Smooth muscle cell of the pulmonary artery (primary cell): ENCODE data around the gene KANK3. TPM values are rescaled to one million over a fixed set of nuclear protein-coding genes. Genes with fewer than 3 reads are reported as not detected.

ENCODE experiments used
- total RNA-seq: library from RNA; depleted of rRNA; stranded (reverse); fragments of >200 nt; gene quantifications from 2 replicates; pipeline ENCODE4 v1.2.3, GENCODE V29; 2014

KANK3 gene
- 0.17 and 0.26 TPM in 2 replicates for total RNA-seq

DNA sequence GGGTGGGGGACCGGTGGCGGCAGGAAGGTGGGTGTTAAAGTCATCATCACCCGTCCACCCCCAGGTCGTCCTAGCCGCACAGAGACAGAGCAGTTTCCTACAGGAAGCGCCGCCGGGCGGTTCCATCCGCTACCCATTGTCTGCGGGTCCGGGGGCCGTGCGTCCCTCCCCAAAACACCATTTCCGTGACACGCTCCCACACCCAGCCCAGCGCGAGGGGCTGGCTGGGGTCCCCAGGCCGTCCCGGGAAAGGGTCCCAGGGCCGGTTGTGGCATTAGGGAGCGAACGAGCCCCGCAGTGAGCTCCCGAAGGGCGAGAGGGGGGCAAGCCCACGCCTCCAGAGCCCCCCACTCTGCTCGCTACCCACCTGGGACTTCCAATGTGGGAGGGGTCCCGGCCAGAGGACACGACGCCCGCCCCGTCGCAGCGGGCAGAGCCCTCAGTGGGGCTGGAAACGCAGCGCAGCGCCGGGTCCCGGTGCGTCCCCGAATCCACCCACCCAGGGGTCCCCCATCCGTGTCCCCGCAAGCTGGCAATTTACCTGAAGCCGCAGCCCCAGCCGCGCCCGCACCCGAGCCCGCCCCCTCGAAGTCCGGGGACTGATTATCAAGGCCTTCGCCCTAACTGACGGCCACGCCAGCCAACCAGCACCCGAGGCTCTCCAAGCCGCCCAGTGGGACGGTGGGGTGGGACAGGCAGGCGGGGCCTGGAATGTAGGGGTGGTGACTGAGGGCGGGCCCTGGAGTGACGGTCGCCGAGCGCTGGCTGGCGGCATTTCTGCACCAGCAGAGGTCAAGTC lies at the start of gene KANK3:
Gene KANK3 (minus strand): TSS at position 579 of the 799 bp plus-strand sequence. CDS start 5,434 bp downstream, outside the sequence.

DNA sequence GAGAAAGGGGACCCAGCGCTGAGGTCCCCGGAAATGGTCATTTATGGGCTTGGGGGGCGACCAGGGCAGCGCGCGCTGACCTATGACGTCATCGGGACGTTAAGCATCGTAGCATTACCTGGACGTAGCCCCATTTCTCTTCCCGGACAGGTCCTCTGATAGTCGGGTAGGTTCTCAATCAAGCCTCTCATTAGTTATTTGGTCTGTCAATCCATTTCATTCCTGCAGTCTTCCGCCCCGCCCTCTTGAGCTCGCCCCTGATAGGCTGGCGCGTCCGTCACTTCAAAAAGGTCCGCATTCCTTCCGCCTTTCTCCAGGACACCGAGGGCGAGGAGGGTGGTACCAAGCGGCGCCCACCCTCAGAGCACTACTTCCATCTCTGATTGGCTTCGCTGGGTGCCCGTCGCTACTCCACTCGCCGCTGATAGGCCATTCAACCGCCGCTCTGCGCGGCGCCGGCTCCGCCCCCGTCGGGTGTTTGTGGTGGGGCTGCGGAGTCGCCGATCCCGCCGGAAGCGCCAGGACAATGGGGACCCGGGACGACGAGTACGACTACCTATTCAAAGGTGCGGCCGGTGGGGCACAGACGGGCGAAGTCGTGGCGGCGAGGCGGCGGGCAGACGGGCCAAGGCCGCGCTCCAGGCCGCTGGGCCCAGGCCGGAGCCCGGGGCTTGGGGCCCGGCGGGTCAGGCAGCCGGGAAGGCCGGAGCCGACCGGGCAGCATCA lies 47.0 kb upstream of the KANK3 start, which contains the start of gene RAB11B:
Gene RAB11B (plus strand): TSS at position 470 of the 726 bp plus-strand sequence. CDS start 57 bp downstream, at position 527.

DNA sequence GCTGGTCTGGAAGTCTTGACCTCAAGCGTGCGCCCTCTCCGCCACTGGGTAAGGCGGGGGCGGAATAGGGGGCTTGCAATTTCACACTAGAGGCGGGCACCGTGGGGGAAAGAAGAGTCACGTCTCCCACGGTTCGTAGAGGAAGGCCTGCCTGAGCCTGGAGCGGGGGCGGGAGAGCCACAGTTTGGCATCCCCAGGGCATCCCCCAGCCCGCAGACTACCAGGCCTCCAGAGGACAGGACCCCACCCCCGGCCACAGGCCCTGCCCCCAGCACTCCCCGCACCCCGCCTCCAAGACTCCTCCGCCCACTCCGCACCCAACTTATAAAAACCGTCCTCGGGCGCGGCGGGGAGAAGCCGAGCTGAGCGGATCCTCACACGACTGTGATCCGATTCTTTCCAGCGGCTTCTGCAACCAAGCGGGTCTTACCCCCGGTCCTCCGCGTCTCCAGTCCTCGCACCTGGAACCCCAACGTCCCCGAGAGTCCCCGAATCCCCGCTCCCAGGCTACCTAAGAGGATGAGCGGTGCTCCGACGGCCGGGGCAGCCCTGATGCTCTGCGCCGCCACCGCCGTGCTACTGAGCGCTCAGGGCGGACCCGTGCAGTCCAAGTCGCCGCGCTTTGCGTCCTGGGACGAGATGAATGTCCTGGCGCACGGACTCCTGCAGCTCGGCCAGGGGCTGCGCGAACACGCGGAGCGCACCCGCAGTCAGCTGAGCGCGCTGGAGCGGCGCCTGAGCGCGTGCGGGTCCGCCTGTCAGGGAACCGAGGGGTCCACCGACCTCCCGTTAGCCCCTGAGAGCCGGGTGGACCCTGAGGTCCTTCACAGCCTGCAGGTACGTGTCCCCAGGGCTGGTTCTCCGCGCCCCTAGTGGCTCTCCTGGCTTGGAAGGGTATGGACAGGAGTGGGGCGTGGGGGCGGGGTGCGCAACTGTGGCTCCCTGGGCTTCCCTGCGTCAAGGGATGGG lies 21.0 kb upstream of the KANK3 start, which contains the start of gene ANGPTL4:
Gene ANGPTL4 (plus strand): TSS at position 353 of the 969 bp plus-strand sequence. CDS start 167 bp downstream, at position 520.

GRCh38 chr19:8321067-8321985 lies 21.7 kb downstream of the KANK3 start, which contains the start of the genes NDUFA7 and RPS28:
TSS of gene NDUFA7 (minus strand) at chr19:8321375. CDS start at chr19:8321358, 17 bp downstream.
TSS of gene RPS28 (plus strand) at chr19:8321496. CDS start at chr19:8321531, 35 bp downstream.

GRCh38 chr19:8307965-8308866 lies 34.8 kb downstream of the KANK3 start, which contains the start of gene CD320:
TSS of gene CD320 (minus strand) at chr19:8308358. CDS start at chr19:8308290, 68 bp downstream.

Other genes starting within 250 kb of the KANK3 start
- not detected in 2 replicates for gene FBN3, start 193.7 kb downstream of the KANK3 start, total RNA-seq
- 4.7 and 18.8 TPM in 2 replicates for gene CERS4, start 133.9 kb downstream of the KANK3 start, total RNA-seq
- gene CD320, start 34.9 kb downstream of the KANK3 start, total RNA-seq = 34.2 and 51.4 TPM in 2 replicates
- 19.8 and 31.8 TPM in 2 replicates for gene NDUFA7, start 21.9 kb downstream of the KANK3 start, total RNA-seq
- 510 and 600 TPM in 2 replicates for gene RPS28, start 21.8 kb downstream of the KANK3 start, total RNA-seq
- gene ANGPTL4, start 20.9 kb upstream of the KANK3 start, total RNA-seq = 32.2 and 45.7 TPM in 2 replicates
- gene RAB11B, start 47.1 kb upstream of the KANK3 start, total RNA-seq = 107 and 131 TPM in 2 replicates
- 70.0 and 76.5 TPM in 2 replicates for gene MARCHF2, start 70.0 kb upstream of the KANK3 start, total RNA-seq
- gene HNRNPM, start 101.7 kb upstream of the KANK3 start, total RNA-seq = 48.2 and 58.3 TPM in 2 replicates
- gene PRAM1, start 159.4 kb upstream of the KANK3 start, total RNA-seq = 0.07 and 0.20 TPM in 2 replicates
- gene ZNF414, start 170.9 kb upstream of the KANK3 start, total RNA-seq = 6.1 and 7.5 TPM in 2 replicates
- gene MYO1F, start 234.2 kb upstream of the KANK3 start, total RNA-seq = 0.13 TPM in 2 replicates